DOHH2 (cell line): ENCODE results near the gene LRRC73.

Experiments used
- H3F3A ChIP-seq: fragments of 200-600 bp; sonication (generic), shearing (Covaris generic); 2 replicates; pipeline ENCODE4 v1.6.0; 2016; ENCODE audit warnings: antibody characterized with exemption, mild to moderate bottlenecking; ENCODE audit not compliant: control insufficient read depth, insufficient read depth
- H3K27ac ChIP-seq: fragments of 200-600 bp; sonication (generic); 2 replicates; pipeline ENCODE4 v1.5.1; 2014; ENCODE audit warnings: low read depth, mild to moderate bottlenecking, low read length, moderate library complexity
- H3K27me3 ChIP-seq: fragments of 200-600 bp; sonication (generic); 2 replicates; pipeline ENCODE4 v1.6.1; 2014; ENCODE audit warnings: mild to moderate bottlenecking, low read length, mixed read lengths; ENCODE audit not compliant: control insufficient read depth
- H3K36me3 ChIP-seq: fragments of 200-600 bp; sonication (generic); 2 replicates; pipeline ENCODE4 v1.6.1; 2014; ENCODE audit warnings: mild to moderate bottlenecking, low read length, moderate library complexity, mixed read lengths; ENCODE audit not compliant: control insufficient read depth
- H3K4me1 ChIP-seq: fragments of 200-600 bp; sonication (generic); 2 replicates; pipeline ENCODE4 v1.6.1; 2014; ENCODE audit warnings: mild to moderate bottlenecking, low read length, mixed read lengths; ENCODE audit not compliant: control insufficient read depth
- H3K4me2 ChIP-seq: fragments of 200-600 bp; sonication (generic); 2 replicates; pipeline ENCODE4 v1.6.0; 2014; ENCODE audit warnings: mild to moderate bottlenecking, low read length, moderate library complexity
- H3K4me3 ChIP-seq: fragments of 200-600 bp; sonication (generic); 2 replicates; pipeline ENCODE4 v1.5.1; 2014; ENCODE audit warnings: mild to moderate bottlenecking, low read length, mixed read lengths
- H3K79me2 ChIP-seq: fragments of 200-600 bp; sonication (generic); 2 replicates; pipeline ENCODE4 v1.6.1; 2014; ENCODE audit warnings: mild to moderate bottlenecking, low read length, mixed read lengths; ENCODE audit not compliant: control insufficient read depth
- H3K9me2 ChIP-seq: fragments of 200-600 bp; sonication (generic); replicated peaks from 2 replicates; pipeline ENCODE4 v1.6.1; 2014; ENCODE audit warnings: mild to moderate bottlenecking, low read length, mixed read lengths; ENCODE audit not compliant: control insufficient read depth
- H3K9me3 ChIP-seq: fragments of 200-600 bp; sonication (generic); 2 replicates; pipeline ENCODE4 v1.6.1; 2014; ENCODE audit warnings: antibody characterized with exemption, low read length, mixed read lengths; ENCODE audit not compliant: control insufficient read depth, insufficient read depth
- H4K20me1 ChIP-seq: fragments of 200-600 bp; sonication (generic); 2 replicates; pipeline ENCODE4 v1.6.0; 2014; ENCODE audit warnings: low read depth, mild to moderate bottlenecking, antibody characterized with exemption, low read length, moderate library complexity; ENCODE audit not compliant: control insufficient read depth, insufficient read depth
- EZH2phosphoT487 ChIP-seq: fragments of 200-600 bp; sonication (generic); IDR thresholded peaks from 2 replicates; pipeline ENCODE4 v1.6.1; 2017; ENCODE audit warnings: borderline replicate concordance, mild to moderate bottlenecking, antibody characterized with exemption, low read length, moderate library complexity, mixed read lengths
- TF ChIP-seq, protein P1 (sequence below): fragments of 200-600 bp; sonication (generic); IDR thresholded peaks from one replicate; pipeline ENCODE4 v1.5.1; 2014; ENCODE audit warnings: antibody characterized with exemption, mild to moderate bottlenecking, low read depth, low read length; ENCODE audit not compliant: poor library complexity, severe bottlenecking

LRRC73 gene

DNA sequence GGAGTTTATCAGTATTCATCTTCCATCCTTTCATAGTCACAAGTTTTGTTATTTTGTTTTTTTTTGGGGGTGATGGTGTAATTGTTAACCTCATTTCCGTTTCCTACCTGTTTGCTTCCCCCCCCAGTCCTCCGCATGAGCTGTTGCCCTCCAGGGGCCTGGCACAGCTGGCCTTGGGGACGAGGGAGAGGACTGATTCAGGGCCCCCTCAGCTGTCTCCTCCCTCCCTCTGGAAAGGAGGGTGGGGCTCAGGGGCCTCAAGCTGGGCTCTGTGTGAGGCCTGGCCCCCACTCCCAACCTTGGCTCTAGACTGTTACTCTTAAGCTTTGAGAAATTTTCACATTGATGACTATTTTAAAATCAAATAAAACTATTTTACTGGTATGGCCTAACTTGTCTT, 4.0 kb downstream of the LRRC73 start:
- Histone ChIP-seq H3K36me3 (peaks cover 43% of the 10 kb centered on the region), H3K9me2 (no peaks in the 10 kb centered on the region)

DNA sequence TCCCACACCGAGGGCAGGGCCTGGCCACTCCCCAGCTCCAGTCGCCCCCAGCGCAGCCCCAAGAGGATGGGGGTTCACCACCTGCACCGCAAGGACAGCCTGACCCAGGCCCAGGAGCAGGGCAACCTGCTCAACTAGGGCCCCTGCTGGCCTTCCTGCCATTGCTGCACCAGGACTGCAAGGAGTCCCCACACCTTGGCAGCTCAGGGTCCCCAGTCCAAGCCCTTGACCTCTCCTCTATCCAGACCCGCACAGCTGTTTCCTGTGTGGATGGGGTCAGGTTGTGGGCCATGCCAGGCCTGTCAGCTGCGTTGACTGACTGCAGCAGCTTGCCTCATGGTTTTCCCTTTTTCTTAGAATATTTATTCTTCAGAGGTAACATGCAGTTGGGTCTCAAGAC, 4.4 kb downstream of the LRRC73 start:
- no peaks in the 10 kb centered on the region for H3K9me2 ChIP-seq
- no peaks in the 10 kb centered on the region for H3K9me3 ChIP-seq
- H3F3A ChIP-seq = peaks cover 4% of the 10 kb centered on the region; the same call in 1 of the 2 replicates
- peaks cover 43% of the 10 kb centered on the region for H3K36me3 ChIP-seq
- no peaks in the 10 kb centered on the region for H3K79me2 ChIP-seq
- H3K4me3 ChIP-seq = no peak overlapping the region
- 0 out of 2 replicates have a peak overlapping the region, but pooled peaks have one; percentile 6 for H3K27ac ChIP-seq
- H3K4me2 ChIP-seq = 0 out of 2 replicates have a peak overlapping the region, but pooled peaks have one; percentile 25
- TF ChIP-seq, protein P1, sequence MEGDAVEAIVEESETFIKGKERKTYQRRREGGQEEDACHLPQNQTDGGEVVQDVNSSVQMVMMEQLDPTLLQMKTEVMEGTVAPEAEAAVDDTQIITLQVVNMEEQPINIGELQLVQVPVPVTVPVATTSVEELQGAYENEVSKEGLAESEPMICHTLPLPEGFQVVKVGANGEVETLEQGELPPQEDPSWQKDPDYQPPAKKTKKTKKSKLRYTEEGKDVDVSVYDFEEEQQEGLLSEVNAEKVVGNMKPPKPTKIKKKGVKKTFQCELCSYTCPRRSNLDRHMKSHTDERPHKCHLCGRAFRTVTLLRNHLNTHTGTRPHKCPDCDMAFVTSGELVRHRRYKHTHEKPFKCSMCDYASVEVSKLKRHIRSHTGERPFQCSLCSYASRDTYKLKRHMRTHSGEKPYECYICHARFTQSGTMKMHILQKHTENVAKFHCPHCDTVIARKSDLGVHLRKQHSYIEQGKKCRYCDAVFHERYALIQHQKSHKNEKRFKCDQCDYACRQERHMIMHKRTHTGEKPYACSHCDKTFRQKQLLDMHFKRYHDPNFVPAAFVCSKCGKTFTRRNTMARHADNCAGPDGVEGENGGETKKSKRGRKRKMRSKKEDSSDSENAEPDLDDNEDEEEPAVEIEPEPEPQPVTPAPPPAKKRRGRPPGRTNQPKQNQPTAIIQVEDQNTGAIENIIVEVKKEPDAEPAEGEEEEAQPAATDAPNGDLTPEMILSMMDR = no peak
- TF ChIP-seq EZH2phosphoT487 = no peak
- H3K4me1 ChIP-seq = peaks cover 33% of the 10 kb centered on the region
- H3K27me3 ChIP-seq = peaks cover 14% of the 10 kb centered on the region
- H4K20me1 ChIP-seq = no peaks in the 10 kb centered on the region

More for the DNA sequence above, 4.0 kb downstream of the LRRC73 start:
- 0 out of 2 replicates have a peak overlapping the region, but pooled peaks have one; percentile 25 for H3K4me2 ChIP-seq
- peaks cover 14% of the 10 kb centered on the region for H3K27me3 ChIP-seq
- H3K9me3 ChIP-seq = no peaks in the 10 kb centered on the region
- 0 out of 2 replicates have a peak overlapping the region, but pooled peaks have one; percentile 6 for H3K27ac ChIP-seq
- no peaks in the 10 kb centered on the region for H4K20me1 ChIP-seq
- TF ChIP-seq EZH2phosphoT487 = no peak
- TF ChIP-seq, protein P1 = no peak
- H3K4me3 ChIP-seq = no peak overlapping the region
- H3K79me2 ChIP-seq = no peaks in the 10 kb centered on the region
- H3F3A ChIP-seq = peaks cover 7% of the 10 kb centered on the region; the same call in 1 of the 2 replicates
- H3K4me1 ChIP-seq = peaks cover 33% of the 10 kb centered on the region

DNA sequence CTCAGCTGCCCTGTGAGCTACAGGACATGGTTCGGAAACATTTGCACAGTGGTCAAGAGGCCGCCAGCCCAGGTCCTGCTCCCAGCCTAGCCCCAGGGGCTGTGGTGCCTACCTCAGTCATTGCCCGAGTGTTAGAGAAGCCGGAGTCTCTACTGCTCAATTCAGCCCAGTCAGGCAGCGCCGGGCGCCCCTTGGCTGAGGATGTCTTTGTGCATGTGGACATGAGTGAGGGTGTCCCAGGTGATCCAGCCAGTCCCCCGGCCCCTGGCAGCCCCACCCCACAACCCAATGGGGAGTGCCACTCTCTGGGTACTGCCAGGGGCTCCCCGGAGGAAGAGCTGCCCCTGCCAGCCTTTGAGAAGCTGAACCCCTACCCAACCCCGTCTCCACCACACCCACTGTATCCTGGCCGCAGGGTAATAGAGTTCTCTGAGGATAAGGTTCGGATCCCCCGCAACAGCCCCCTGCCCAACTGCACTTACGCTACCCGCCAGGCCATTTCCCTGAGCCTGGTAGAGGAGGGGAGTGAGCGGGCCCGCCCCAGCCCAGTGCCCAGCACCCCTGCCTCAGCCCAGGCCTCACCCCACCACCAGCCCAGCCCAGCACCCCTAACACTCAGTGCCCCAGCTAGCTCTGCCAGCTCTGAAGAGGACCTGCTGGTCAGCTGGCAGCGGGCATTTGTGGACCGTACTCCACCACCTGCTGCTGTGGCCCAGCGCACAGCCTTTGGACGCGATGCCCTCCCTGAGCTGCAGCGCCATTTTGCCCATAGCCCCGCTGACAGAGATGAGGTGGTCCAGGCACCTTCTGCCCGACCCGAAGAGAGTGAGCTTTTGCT, 5.2 kb downstream of the LRRC73 start:
- Histone ChIP-seq H3K27me3 (peaks cover 14% of the 10 kb centered on the region), H4K20me1 (no peaks in the 10 kb centered on the region), H3F3A (peaks cover 4% of the 10 kb centered on the region; the same call in 1 of the 2 replicates), H3K4me3 (no peak overlapping the region), H3K36me3 (peaks cover 43% of the 10 kb centered on the region), H3K9me3 (no peaks in the 10 kb centered on the region), H3K4me2 (no peak overlapping the region), H3K79me2 (no peaks in the 10 kb centered on the region), H3K9me2 (no peaks in the 10 kb centered on the region), H3K4me1 (peaks cover 27% of the 10 kb centered on the region), H3K27ac (no peak overlapping the region)
- TF ChIP-seq, protein P1 = no peak
- TF ChIP-seq EZH2phosphoT487 = no peak
